SU-DHL-6 (cell line): ENCODE data around the gene RPS27L.

ENCODE experiments used
- H2AFZ ChIP-seq: fragments of 200-600 bp; sonication (generic); 2 replicates; pipeline ENCODE4 v1.6.1; 2014; ENCODE audit warnings: low read depth, mild to moderate bottlenecking, moderate library complexity, mixed read lengths, antibody characterized with exemption, low read length; ENCODE audit not compliant: severe bottlenecking
- H3F3A ChIP-seq: fragments of 200-600 bp; shearing (Covaris generic); 2 replicates; pipeline ENCODE4 v1.6.0; 2016; ENCODE audit warnings: antibody characterized with exemption, mild to moderate bottlenecking; ENCODE audit not compliant: insufficient read depth
- H3K27ac ChIP-seq: fragments of 200-600 bp; sonication (generic); 2 replicates; pipeline ENCODE4 v1.5.1; 2016; ENCODE audit warnings: low read depth, mild to moderate bottlenecking, low read length, moderate library complexity, mixed read lengths
- H3K27me3 ChIP-seq: fragments of 200-600 bp; sonication (generic), shearing (Covaris generic); 2 replicates; pipeline ENCODE4 v1.6.0; 2014; ENCODE audit warnings: mild to moderate bottlenecking, low read length
- H3K36me3 ChIP-seq: fragments of 200-600 bp; sonication (generic); 2 replicates; pipeline ENCODE4 v1.6.1; 2014; ENCODE audit warnings: mild to moderate bottlenecking, low read length, mixed read lengths
- H3K4me2 ChIP-seq: fragments of 300-600, 200-600 bp; shearing (Covaris generic), sonication (generic); 2 replicates; pipeline ENCODE4 v1.6.0; 2014; ENCODE audit warnings: low read length, low read depth, mild to moderate bottlenecking; ENCODE audit not compliant: poor library complexity, severe bottlenecking
- H3K4me3 ChIP-seq: fragments of 200-600 bp; sonication (generic); 2 replicates; pipeline ENCODE4 v1.5.1; 2014; ENCODE audit warnings: antibody characterized with exemption, low read length, mild to moderate bottlenecking, mixed read lengths; ENCODE audit not compliant: insufficient read depth, poor library complexity, severe bottlenecking
- H3K79me2 ChIP-seq: fragments of 200-600 bp; sonication (generic); 2 replicates; pipeline ENCODE4 v1.6.1; 2014; ENCODE audit warnings: mild to moderate bottlenecking, low read length, moderate library complexity; ENCODE audit not compliant: insufficient read depth
- H3K9ac ChIP-seq: fragments of 200-600 bp; sonication (generic); 2 replicates; pipeline ENCODE4 v1.7.0; 2014; ENCODE audit warnings: mild to moderate bottlenecking, low read length
- H3K9me2 ChIP-seq: fragments of 200-600 bp; sonication (generic); replicated peaks from 2 replicates; pipeline ENCODE4 v1.6.1; 2014; ENCODE audit warnings: low read length; ENCODE audit not compliant: insufficient read depth
- H3K9me3 ChIP-seq: fragments of 200-600 bp; sonication (generic); 2 replicates; pipeline ENCODE4 v1.6.1; 2014; ENCODE audit warnings: low read length, mixed read lengths; ENCODE audit not compliant: insufficient read depth
- H4K20me1 ChIP-seq: fragments of 200-600 bp; sonication (generic); 2 replicates; pipeline ENCODE4 v1.6.1; 2014; ENCODE audit warnings: low read depth, mild to moderate bottlenecking, antibody characterized with exemption, low read length, moderate library complexity, mixed read lengths
- EZH2phosphoT487 ChIP-seq: fragments of 200-600 bp; sonication (generic), shearing (Covaris generic); conservative IDR thresholded peaks from 2 replicates; pipeline ENCODE4 v1.6.1; 2018; ENCODE audit warnings: mild to moderate bottlenecking, antibody characterized with exemption, low read length, moderate library complexity, mixed read lengths
- TF ChIP-seq, protein P1 (sequence below): fragments of 200-600 bp; sonication (generic); IDR thresholded peaks from one replicate; pipeline ENCODE4 v1.5.1; 2017; ENCODE audit warnings: antibody characterized with exemption, mild to moderate bottlenecking, low read length, moderate library complexity; ENCODE audit not compliant: insufficient read depth, poor library complexity, severe bottlenecking

The RPS27L gene

DNA sequence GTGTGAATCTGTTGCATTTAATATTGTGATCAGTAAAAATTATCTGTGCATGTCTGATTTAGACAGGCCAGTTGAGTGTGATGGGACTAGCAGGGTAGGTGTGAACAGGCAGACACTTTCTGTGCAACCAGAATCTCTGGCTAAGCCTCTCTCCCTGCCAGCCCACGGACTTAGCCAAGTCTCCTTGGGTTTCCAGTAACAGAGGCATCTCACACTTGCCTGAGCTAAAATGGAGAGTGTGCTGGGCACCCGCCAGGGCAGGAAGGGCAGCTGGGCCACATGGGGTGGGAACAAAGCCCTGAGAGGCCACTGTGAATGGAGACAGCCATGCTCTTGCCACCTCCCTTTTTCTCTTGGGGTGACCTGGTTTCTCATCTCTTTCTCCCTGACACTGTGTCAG lies 12.5 kb upstream of the RPS27L start:
- Histone ChIP-seq H3K27ac (no peak overlapping the region), H3K36me3 (no peaks in the 10 kb centered on the region), H4K20me1 (no peaks in the 10 kb centered on the region), H3K9me3 (no peaks in the 10 kb centered on the region), H3K27me3 (no peaks in the 10 kb centered on the region), H3K4me2 (no peak overlapping the region), H3K9me2 (no peaks in the 10 kb centered on the region), H3K4me3 (no peak overlapping the region), H3K79me2 (no peaks in the 10 kb centered on the region), H3F3A (no peaks in the 10 kb centered on the region), H2AFZ (peak overlapping the region; percentile 62), H3K9ac (no peak overlapping the region)
- TF ChIP-seq EZH2phosphoT487, result no peak
- TF ChIP-seq, protein P1, sequence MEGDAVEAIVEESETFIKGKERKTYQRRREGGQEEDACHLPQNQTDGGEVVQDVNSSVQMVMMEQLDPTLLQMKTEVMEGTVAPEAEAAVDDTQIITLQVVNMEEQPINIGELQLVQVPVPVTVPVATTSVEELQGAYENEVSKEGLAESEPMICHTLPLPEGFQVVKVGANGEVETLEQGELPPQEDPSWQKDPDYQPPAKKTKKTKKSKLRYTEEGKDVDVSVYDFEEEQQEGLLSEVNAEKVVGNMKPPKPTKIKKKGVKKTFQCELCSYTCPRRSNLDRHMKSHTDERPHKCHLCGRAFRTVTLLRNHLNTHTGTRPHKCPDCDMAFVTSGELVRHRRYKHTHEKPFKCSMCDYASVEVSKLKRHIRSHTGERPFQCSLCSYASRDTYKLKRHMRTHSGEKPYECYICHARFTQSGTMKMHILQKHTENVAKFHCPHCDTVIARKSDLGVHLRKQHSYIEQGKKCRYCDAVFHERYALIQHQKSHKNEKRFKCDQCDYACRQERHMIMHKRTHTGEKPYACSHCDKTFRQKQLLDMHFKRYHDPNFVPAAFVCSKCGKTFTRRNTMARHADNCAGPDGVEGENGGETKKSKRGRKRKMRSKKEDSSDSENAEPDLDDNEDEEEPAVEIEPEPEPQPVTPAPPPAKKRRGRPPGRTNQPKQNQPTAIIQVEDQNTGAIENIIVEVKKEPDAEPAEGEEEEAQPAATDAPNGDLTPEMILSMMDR, result no peak

DNA sequence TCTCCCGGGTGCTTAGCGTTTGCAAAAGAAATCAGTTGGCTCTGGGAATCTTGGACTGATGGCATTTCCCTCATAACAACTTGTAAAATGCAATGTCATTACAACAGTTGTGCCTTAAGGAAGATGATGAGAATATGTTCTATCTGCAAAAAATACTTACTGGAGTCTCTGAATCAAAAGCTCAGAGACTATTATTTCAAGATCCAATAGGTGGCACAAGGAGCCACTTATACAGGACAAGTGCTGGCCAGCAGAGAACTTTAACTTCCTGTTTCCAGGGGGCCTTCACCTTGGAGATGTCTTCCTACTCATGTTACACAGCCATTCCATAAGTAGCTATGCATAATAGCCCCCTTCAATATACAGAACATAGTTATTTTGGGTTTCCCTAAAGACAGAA lies 8.9 kb upstream of the RPS27L start:
- TF ChIP-seq, protein P1, result peak; percentile 25
- no peak for TF ChIP-seq EZH2phosphoT487
- Histone ChIP-seq H2AFZ (no peak overlapping the region), H3F3A (no peaks in the 10 kb centered on the region)

DNA sequence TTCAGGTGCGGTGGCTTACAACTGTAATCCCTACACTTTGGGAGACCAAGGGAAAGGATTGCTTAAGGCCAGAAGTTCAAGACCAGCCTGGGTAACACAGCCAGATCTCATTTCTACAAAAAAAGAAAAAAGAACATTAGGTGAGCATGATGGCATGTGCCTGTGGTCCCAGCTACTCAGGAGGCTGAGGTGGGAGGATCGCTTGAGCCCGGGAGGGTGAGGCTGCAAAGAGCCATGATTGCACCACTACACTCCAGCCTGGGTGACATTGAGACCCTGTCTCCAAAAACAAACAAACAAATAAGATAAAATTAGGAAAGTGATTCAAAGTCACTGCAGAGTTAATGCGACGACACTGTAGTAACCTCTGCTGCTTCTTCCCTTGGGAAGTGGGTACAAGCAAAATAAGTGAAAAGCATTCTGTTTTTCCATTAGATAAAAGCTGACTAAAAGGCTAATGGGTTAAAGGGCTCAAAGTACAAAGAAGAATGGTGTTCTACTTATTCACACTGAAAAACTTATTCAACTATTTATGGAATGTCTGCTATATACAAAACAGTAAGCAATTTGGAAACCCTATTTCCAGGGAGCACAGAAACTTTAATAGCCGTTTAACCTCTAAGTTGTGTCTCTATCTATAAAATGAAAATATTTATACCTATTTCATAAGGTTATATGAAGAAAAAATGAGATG lies 8.0 kb upstream of the RPS27L start:
- Histone ChIP-seq H3K27me3 (no peaks in the 10 kb centered on the region), H3K4me3 (no peak overlapping the region), H4K20me1 (no peaks in the 10 kb centered on the region), H3K4me2 (no peak overlapping the region), H3F3A (no peaks in the 10 kb centered on the region; the same call in 1 of the 2 replicates), H3K36me3 (no peaks in the 10 kb centered on the region), H3K9me2 (no peaks in the 10 kb centered on the region), H2AFZ (no peak overlapping the region), H3K27ac (no peak overlapping the region), H3K9me3 (no peaks in the 10 kb centered on the region), H3K79me2 (no peaks in the 10 kb centered on the region), H3K9ac (no peak overlapping the region)
- no peak for TF ChIP-seq EZH2phosphoT487
- TF ChIP-seq, protein P1, result no peak

More for the DNA sequence above, 8.9 kb upstream of the RPS27L start:
- no peak overlapping the region for H3K9ac ChIP-seq
- no peaks in the 10 kb centered on the region for H4K20me1 ChIP-seq
- no peak overlapping the region for H3K27ac ChIP-seq
- no peaks in the 10 kb centered on the region for H3K9me2 ChIP-seq
- no peaks in the 10 kb centered on the region for H3K36me3 ChIP-seq
- H3K4me3 ChIP-seq, result no peak overlapping the region
- no peak overlapping the region for H3K4me2 ChIP-seq
- no peaks in the 10 kb centered on the region for H3K9me3 ChIP-seq
- no peaks in the 10 kb centered on the region for H3K79me2 ChIP-seq
- H3K27me3 ChIP-seq, result no peaks in the 10 kb centered on the region
